NCI-H82 treated with DMSO at 0.1 percent for 48 hours (cell line): ENCODE measurements around the gene PRMT1.

Source experiments
- DNase-seq: peaks from one replicate; lab custom pipeline; 2025; ENCODE audit not compliant: unreplicated experiment; lab: John Stamatoyannopoulos, UW

Gene PRMT1

DNA sequence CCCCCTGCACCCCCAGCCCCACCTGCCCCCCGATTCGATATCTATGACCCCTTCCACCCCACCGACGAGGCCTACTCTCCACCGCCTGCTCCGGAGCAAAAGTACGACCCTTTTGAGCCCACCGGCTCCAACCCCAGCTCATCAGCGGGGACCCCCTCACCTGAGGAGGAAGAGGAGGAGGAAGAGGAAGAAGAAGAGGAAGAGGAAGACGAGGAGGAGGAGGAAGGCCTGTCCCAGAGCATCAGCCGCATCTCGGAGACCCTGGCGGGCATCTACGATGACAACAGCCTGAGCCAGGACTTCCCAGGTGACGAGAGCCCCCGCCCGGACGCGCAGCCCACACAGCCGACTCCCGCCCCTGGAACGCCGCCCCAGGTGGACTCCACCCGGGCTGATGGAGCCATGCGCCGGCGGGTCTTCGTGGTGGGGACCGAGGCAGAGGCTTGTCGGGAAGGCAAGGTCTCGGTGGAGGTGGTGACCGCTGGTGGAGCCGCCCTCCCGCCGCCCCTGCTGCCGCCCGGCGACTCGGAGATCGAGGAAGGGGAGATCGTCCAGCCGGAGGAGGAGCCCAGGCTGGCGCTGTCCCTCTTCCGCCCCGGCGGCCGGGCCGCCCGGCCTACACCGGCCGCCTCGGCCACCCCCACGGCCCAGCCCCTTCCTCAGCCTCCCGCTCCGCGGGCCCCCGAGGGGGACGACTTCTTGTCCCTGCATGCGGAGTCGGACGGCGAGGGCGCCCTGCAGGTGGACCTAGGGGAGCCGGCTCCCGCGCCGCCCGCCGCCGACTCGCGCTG lies 25.8 kb upstream of the PRMT1 start:
- no peak for DNase-seq

DNA sequence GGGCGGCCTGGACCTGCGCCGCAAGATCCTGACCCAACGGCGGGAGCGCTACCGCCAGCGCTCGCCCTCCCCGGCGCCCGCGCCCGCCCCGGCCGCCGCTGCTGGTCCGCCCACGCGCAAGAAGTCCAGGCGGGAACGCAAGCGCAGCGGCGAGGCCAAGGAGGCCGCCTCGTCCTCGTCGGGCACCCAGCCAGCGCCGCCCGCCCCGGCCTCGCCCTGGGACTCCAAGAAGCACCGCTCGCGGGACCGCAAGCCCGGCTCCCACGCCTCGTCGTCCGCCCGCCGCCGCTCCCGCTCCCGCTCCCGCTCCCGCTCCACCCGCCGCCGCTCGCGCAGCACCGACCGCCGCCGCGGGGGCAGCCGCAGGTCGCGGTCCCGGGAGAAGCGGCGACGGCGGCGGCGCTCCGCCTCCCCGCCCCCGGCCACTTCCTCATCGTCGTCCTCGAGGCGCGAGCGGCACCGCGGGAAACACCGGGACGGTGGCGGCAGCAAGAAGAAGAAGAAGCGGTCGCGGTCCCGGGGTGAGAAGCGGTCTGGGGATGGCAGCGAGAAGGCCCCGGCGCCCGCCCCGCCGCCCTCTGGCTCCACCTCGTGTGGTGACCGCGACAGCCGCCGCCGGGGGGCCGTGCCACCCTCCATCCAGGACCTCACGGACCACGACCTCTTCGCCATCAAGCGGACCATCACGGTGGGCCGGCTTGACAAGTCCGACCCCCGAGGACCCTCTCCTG lies 25.1 kb upstream of the PRMT1 start:
- no peak for DNase-seq

- DNase-seq = no peak
Measured at GRCh38 chr19:49652551-49653465, 24.3 kb upstream of the PRMT1 start.

DNA sequence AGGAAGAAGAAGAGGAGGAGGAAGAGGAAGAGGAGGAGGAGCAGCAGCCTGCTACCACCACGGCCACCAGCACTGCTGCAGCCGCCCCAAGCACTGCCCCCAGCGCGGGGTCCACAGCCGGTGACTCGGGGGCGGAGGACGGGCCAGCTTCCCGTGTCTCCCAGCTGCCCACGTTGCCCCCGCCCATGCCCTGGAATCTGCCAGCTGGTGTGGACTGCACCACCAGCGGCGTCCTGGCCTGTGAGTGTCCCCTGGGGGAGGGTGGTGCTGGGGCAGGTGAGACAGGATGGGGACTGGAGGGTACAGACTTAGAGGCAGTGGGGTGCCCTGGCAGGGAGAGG lies 23.6 kb upstream of the PRMT1 start:
- DNase-seq = no peak

DNA sequence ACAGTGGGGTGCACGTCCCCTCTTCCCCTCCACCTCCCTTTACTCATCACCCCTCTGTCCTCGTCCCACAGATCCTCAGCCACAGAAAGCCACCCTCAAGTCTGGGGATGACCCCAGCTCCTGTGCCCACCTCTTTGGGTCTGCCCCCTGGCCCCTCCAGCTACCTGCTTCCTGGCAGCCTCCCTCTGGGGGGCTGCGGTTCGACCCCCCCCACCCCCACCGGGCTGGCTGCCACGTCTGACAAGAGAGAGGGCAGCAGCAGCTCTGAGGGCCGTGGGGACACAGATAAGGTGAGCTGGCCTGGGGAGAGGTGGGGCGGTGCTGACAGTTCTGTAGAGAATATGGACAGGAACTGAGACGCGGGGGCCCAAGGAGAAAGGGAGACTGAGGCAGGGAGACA lies 22.5 kb upstream of the PRMT1 start:
- no peak for DNase-seq

- DNase-seq = no peak
Measured at GRCh38 chr19:49655570-49656455, 21.3 kb upstream of the PRMT1 start.

- DNase-seq = no peak
Measured at GRCh38 chr19:49656456-49657109, 20.5 kb upstream of the PRMT1 start.

- DNase-seq = no peak
Measured at GRCh38 chr19:49657493-49658138, 19.5 kb upstream of the PRMT1 start.

DNA sequence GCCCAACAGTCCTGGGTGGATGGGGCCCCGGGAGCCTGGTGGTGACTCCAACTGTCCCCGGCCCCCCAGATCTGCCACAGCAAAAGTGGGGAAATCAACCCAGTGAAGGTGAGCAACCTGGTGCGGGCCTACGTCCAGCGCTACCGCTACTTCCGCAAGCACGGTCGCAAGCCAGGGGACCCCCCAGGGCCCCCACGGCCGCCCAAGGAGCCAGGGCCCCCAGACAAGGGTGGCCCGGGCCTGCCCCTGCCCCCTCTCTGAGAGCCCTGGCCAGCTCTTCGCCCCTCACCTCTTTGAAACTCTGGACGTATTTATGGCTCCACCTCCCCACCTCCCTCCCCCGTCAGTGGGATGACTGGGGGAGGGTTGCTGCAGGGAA lies 18.9 kb upstream of the PRMT1 start:
- no peak for DNase-seq

- DNase-seq = no peak
Measured at GRCh38 chr19:49658566-49659442, 18.3 kb upstream of the PRMT1 start.

GRCh38 chr19:49660338-49660961 lies 16.6 kb upstream of the PRMT1 start:
- DNase-seq = no peak

DNA sequence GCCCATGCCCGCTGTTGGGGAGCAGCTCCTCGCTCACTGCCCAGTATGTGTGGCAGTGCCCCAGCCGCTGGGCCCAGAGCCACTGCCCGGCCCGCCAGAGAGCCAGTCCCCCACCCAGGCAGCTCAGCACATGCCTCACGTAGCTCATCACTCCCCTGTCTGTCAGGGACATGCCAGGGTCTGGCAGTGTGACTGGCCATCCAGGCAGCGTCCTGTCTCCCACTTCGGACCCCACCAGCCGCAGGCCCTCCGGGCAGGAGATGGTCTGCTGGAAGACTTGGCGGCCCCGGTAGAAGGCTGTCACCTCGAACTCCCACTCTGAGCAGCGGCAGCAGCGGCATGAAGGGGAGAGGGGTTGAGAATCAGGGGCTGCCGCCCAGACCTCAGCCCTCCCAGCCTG lies 15.1 kb upstream of the PRMT1 start:
- no peak for DNase-seq

DNA sequence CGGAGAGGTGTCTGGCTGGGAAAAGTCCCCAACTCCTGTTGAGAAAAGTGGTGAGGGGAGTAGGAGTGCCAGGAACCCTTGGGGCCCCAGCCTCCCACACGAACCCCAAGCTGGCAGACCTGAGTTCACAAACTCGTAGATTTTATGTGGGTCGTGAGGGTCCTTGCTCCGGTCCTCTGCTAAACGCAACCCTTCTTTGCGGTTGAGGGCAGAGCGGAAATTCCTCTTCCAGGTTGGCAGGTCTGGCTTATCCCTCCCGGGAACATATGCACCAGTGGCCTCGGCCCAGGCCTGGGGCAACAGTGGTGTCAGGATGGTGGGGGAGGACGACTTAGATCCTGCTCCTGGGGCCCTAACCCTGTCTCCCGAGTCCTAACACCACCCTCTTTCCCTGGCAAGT lies 13.8 kb upstream of the PRMT1 start:
- DNase-seq = no peak

- peak; percentile 73 for DNase-seq
Measured at GRCh38 chr19:49664171-49665035, 12.7 kb upstream of the PRMT1 start.

- no peak for DNase-seq
Measured at GRCh38 chr19:49665036-49665350, 12.1 kb upstream of the PRMT1 start.

DNA sequence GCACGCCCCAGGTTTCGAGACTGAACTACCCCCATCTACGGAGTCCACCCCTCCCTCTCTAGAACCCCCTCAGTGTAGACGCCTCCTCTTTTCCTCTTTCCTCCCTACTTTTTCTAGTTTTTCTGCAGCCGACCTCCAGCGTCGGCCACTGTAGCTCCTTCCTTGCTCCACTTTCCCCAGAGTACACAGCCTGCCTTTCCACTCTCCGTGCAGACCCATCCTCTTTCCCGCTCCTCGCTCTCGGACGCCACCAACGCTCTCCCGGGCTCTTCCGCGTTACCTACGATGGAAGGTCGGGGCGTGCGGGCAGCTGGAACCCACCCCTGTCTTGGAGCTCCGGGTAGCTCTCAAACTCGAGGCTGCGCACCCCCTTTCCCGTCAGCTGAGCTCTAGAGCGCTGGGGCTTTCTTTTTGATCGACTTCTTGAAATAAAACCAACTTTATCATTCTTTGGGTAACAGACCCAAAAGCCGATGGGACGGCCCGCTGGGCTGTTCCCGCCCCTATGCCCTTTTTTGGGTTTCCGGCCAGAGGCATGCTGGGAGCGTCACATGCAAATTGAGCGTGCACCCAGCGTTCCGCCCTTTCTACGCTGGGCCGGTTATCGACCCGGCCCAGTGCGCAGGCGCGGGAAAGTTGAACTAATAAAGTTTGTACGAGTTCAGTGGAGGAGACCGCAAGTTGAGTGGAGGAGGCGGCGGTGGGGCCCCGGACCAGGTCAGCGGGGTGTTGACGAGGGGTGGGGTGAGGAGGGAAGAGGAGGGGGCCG lies 11.5 kb upstream of the PRMT1 start, which contains the start of the genes BCL2L12 and IRF3:
BCL2L12 (plus strand) TSS at position 583 of the 769 bp plus-strand sequence. CDS start 760 bp downstream, outside the sequence.
IRF3 (minus strand) TSS at position 507 of the 769 bp plus-strand sequence. CDS start 1,019 bp downstream, outside the sequence.
- DNase-seq = peak; percentile 85

DNA sequence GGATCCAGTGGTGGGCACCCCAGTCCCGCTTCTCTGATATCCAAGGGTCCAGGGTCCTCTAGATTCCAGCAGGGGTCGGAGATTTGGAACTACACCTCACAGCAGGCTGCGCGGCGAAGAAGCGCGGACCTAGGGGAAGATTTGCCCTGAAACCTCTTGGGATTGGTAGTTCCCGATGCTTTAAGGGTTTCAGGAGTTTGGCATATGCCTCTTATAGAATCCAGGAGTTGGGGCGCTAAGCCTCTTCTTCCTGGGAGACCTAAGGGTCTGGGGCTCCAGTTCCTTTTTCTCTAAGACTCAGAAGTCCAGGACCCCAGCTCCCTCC lies 11.0 kb upstream of the PRMT1 start:
- DNase-seq = no peak
